Measurements from ENCODE around the gene LGALS3BP.
A peak's percentile ranks its signal among the peaks of the same experiment; 100 is the strongest.

The LGALS3BP gene

GRCh38 chr17:78971756-78972506, 7.8 kb downstream of the LGALS3BP start:
- no peak for DNase-seq (ENCODE audit: low read depth)
- H3K4me3 ChIP-seq (ENCODE audit: control insufficient read depth, low read depth, low read length): no peak overlapping the region
- TF ChIP-seq CTCF (conservative IDR thresholded peaks at IDR 0.05; ENCODE audit: control insufficient read depth, insufficient read depth, low read depth, low read length): no peak

- TF ChIP-seq CTCF (conservative IDR thresholded peaks at IDR 0.05; ENCODE audit: control insufficient read depth, insufficient read depth, low read depth, low read length): peak; percentile 89
- no peak overlapping the region for H3K4me3 ChIP-seq (ENCODE audit: control insufficient read depth, low read depth, low read length)
- peak; percentile 71 for DNase-seq (ENCODE audit: low read depth)
Observed at GRCh38 chr17:78970834-78971755, 8.6 kb downstream of the LGALS3BP start.

GRCh38 chr17:78969865-78970264, 9.9 kb downstream of the LGALS3BP start:
- DNase-seq (ENCODE audit: low read depth): no peak
- TF ChIP-seq CTCF (conservative IDR thresholded peaks at IDR 0.05; ENCODE audit: control insufficient read depth, insufficient read depth, low read depth, low read length): no peak
- no peak overlapping the region for H3K4me3 ChIP-seq (ENCODE audit: control insufficient read depth, low read depth, low read length)

GRCh38 chr17:78967782-78968362, 11.9 kb downstream of the LGALS3BP start:
- no peak for DNase-seq (ENCODE audit: low read depth)
- TF ChIP-seq CTCF (conservative IDR thresholded peaks at IDR 0.05; ENCODE audit: control insufficient read depth, insufficient read depth, low read depth, low read length): no peak
- no peak overlapping the region for H3K4me3 ChIP-seq (ENCODE audit: control insufficient read depth, low read depth, low read length)

GRCh38 chr17:78966910-78967600, 12.7 kb downstream of the LGALS3BP start:
- no peak for TF ChIP-seq CTCF (conservative IDR thresholded peaks at IDR 0.05; ENCODE audit: control insufficient read depth, insufficient read depth, low read depth, low read length)
- no peak overlapping the region for H3K4me3 ChIP-seq (ENCODE audit: control insufficient read depth, low read depth, low read length)
- DNase-seq (ENCODE audit: low read depth): no peak

- H3K4me3 ChIP-seq (ENCODE audit: control insufficient read depth, low read depth, low read length): no peak overlapping the region
- DNase-seq (ENCODE audit: low read depth): no peak
- no peak for TF ChIP-seq CTCF (conservative IDR thresholded peaks at IDR 0.05; ENCODE audit: control insufficient read depth, insufficient read depth, low read depth, low read length)
Observed at GRCh38 chr17:78966123-78966813, 13.5 kb downstream of the LGALS3BP start.
